HG02870 (cell line): ENCODE measurements around the gene TANC1.

Source experiments
- ATAC-seq: cut with Tn5 transposase; IDR thresholded peaks from one replicate; pipeline ENCODE4 v1.9.1; 2021; ENCODE audit warnings: mild to moderate bottlenecking, moderate library complexity; ENCODE audit not compliant: unreplicated experiment

The TANC1 gene

DNA sequence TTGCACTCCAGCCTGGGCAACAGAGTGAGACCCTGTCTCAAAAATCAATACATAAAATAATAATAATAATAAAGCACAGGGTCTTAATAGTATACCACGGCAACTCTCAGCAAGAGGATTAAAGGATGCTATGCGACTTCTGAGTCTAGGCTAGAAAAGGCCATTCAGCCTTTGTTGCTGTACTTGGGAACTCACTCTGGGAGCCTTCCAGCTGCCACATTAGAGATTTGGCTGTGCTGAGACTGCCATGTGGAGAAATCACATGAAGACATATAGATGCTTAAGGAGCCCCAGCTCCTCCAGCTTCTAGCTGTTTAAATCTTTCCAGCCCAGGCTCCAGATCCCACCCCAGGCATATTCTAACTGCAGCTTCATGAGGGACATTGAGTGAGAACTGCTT is 8.2 kb upstream of the TANC1 start:
- no peak for ATAC-seq

- ATAC-seq, result no peak
These were observed 6.4 kb upstream of the TANC1 start for GRCh38 chr2:158962074-158962473.

GRCh38 chr2:158963071-158963470 is 5.4 kb upstream of the TANC1 start:
- ATAC-seq, result no peak

DNA sequence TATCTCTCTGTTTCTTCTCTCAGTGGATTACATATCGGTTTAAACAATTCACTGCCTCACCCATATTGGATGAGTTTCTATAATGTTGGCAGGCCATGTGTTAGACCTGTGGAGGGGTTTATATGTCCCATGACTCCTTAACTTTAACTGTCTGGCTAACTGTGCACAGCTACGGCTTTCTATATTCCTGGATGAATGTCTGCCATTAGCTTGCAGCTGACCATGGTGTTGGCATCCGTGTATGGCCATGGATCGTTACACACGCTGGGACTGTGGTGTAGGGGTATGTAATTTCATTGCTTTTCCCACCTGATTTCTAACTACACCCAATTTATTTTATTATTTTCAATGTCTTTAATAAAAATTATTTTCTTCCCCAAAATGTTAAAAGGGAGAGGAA is 3.3 kb upstream of the TANC1 start:
- no peak for ATAC-seq

GRCh38 chr2:158965641-158966040 is 2.8 kb upstream of the TANC1 start:
- ATAC-seq, result no peak

- no peak for ATAC-seq
These were observed 2.1 kb upstream of the TANC1 start for GRCh38 chr2:158966312-158966711.

- no peak for ATAC-seq
These were observed 1.2 kb upstream of the TANC1 start for GRCh38 chr2:158967114-158967730.

DNA sequence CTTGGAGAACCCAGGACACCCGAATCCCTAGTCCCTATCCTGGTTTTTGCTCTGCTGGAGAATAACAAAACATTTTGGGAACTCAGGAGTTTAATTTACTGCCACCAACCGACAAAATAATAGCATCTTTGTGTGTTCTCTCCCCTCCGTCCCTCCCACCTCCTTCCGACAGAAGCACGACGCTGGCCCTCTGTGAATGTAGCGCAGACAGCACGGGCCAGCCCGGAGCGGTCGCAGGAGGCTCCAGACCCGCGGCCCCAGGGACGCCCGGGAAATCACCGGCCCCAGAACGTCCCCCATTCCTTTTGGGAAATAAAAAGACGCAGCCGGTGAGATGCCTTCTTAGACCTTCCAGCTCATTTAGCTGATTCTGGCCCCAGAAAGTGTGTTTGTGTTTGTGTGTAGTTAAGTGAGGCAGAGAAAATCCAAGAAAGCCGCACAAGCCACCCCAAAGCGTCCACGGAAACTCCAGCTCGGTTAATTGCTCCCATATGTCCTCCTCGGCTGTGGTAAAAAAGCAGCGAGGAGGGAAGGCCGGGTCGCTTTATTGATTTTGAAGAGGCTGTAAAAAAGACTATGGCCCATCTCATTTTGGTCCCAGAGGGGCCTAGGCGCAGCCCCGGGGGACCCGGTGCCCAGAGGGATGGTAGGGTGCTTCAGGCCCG is 577 bp upstream of the TANC1 start:
- ATAC-seq, result no peak

- peak; percentile 5 for ATAC-seq
These were observed 798 bp downstream of the TANC1 start for GRCh38 chr2:158969162-158969714.

DNA sequence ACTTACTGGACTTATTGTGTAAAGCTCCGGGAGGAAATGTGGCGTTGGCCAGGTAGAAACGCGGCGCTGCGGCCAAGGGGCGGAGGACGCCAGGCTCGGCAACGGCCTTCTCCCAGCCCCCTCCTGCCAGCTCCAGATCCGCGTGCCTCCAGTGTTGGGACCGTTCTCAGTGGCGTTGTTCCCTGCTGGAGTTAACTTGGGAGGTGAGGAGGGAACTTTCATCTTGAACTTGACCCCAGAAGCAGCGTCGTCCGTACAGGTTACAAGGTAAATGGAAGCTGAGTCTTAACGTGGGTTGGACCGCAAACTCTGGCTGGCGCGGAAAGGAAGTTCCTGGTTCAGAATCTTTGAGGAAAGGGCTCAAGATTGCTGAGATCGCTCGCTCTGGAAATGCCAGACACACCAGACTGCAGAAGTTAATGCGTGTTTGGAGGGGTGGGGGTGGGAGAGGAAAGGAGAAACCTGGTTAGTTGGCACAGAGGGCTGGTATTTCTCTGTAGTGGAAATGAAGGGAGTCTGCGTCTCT is 1.3 kb downstream of the TANC1 start:
- no peak for ATAC-seq

GRCh38 chr2:158970241-158970751 is 1.9 kb downstream of the TANC1 start:
- no peak for ATAC-seq

GRCh38 chr2:158973116-158973956 is 4.9 kb downstream of the TANC1 start:
- ATAC-seq, result no peak

- no peak for ATAC-seq
These were observed 7.0 kb downstream of the TANC1 start for GRCh38 chr2:158975271-158975921.

DNA sequence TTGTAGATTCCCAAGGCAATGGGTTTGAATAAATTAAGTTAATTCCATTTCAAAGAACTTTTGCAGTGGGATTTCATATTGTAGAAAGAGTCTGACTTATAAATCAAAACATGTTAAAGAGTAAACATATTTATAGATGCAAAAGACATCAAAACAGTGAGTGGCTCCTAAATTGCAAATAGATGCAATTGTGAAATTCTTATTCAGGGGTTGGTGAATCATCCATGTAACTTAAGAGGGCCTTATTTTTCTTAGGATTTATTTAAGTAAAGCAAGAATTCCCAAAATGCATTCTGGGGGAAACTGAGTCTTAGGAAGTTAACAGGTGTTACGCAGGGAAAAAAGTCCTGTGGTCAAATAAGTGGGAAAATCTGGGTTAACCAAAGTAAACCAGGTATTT is 11.3 kb downstream of the TANC1 start:
- no peak for ATAC-seq

- no peak for ATAC-seq
These were observed 16.2 kb downstream of the TANC1 start for GRCh38 chr2:158984604-158985135.

- no peak for ATAC-seq
These were observed 20.1 kb downstream of the TANC1 start for GRCh38 chr2:158988501-158988900.

GRCh38 chr2:158989165-158989564 is 20.7 kb downstream of the TANC1 start:
- no peak for ATAC-seq

- ATAC-seq, result no peak
These were observed 22.2 kb downstream of the TANC1 start for GRCh38 chr2:158990397-158991214.

- ATAC-seq, result no peak
These were observed 24.6 kb downstream of the TANC1 start for GRCh38 chr2:158993030-158993429.
